GM21367 (cell line): ENCODE data around the gene PXN.
"Not testable (repeated sequence)": the region's sequence is repeated elsewhere in the genome, so short reads cannot be mapped to it uniquely, and the experiment has no call there.

Source experiments
- ATAC-seq: cut with Tn5 transposase; IDR thresholded peaks from one replicate; pipeline ENCODE4 v1.9.1; 2021; ENCODE audit not compliant: unreplicated experiment

The PXN gene

GRCh38 chr12:120211904-120212283 is 53.6 kb downstream of the PXN start:
- no peak for ATAC-seq

DNA sequence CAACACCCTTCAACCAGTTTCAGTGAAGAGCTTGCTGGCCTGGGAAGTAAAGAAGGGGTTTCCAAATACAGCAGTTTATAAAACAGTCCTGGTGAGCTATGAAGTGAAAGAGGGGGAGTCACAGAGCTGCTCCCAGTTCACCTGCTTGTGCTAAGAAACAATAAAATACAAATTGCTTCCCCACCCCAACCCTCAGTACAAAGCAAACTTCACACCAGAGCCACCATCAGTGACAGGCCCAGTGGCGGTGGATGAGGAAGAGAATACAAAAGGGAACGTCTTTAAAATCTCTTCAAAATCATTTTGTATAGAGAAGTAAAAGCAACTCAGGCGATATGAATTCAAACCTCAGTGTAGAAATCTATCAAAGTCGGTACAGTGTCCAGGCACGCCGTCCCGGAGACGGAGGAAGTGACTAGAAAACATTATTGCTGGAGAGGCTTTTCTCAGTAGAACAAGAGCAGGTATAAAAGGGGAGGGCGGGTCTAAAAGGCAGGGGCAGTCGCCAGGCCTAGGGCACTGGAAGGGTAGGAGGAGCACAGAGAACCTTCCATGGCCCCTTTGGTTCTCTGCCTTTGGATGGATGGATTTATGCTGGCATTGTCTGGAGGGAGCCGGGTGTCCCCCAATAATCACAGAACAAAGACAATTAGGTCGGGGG is 54.2 kb downstream of the PXN start:
- no peak for ATAC-seq

- ATAC-seq = no peak
Measured at GRCh38 chr12:120209851-120210250, 55.7 kb downstream of the PXN start.

GRCh38 chr12:120207227-120207626 is 58.3 kb downstream of the PXN start:
- ATAC-seq = no peak

DNA sequence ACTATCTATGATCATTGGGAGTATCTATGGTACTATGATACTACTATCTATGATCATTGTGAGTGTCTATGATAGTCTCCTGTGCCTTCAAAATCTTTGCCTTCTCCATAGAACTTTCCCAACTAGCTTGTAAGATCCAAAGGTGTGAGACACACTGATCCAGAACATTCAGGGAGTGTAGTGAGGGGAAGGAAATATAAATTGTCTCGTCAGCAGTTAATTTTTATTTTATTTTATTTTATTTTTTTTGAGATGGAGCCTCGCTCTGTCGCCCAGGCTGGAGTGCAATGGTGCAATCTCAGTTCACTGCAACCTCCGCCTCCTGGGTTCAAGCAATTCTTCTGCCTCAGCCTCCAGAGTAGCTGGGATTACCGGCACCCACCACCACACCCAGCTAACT is 58.7 kb downstream of the PXN start:
- not testable (repeated sequence) for ATAC-seq

DNA sequence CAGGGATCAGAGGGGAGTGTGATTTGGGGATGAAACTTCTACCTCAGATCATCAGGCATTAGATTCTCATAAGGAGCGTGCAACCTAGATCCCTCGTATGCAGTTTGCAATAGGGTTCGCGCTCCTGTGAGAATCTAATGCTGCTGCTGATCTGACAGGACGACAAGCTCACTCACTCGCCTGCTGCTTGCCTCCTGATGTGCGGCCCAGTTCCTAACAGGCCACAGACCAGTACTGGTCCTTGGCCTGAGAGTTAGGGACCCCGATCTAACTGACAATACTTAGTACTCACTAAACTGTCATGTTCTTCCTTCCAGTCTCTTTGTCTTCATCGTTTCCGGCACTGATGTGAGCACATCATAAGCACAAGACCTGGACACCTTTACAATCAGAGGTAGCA is 59.3 kb downstream of the PXN start:
- no peak for ATAC-seq

- no peak for ATAC-seq
Measured at GRCh38 chr12:120204171-120204570, 61.4 kb downstream of the PXN start.

- ATAC-seq = no peak
Measured at GRCh38 chr12:120200364-120200800, 65.1 kb downstream of the PXN start.

GRCh38 chr12:120199595-120200306 is 65.8 kb downstream of the PXN start:
- no peak for ATAC-seq

DNA sequence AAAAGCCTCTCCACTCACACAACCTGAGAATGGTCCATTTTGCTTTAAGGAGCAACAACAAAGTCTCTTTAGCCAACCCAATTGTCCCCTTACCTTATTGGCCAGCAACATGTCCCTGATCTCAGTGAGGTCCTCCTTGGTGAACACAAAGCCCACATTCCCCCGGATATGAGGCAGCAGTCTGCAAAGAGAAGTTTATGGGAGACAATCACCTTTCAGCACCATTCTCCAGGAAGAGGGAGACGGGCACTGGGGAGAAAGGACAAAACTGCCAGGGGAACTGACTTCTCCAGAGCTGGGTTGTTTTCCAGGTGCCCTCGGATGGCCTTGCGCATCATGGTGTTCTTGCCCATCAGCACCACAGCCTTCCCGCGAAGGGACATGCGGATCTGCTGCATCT is 66.5 kb downstream of the PXN start:
- ATAC-seq = no peak

DNA sequence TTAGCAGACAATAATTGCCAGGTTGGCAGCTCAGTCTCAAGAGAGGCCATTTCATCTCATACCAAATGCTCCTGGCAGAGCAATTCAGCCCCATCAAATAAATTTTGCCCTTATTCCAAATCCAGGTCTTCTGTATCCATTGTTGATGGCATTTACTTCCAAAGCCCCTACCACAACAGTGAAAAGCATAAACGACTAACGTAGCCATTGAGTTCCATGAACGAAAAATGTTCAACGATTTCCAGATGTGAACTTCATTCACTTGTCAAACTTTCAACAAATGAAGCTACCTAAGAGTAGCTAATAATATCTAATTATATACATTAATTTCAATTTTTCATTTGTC is 68.0 kb downstream of the PXN start:
- no peak for ATAC-seq

GRCh38 chr12:120196817-120197541 is 68.6 kb downstream of the PXN start:
- not testable (repeated sequence) for ATAC-seq

GRCh38 chr12:120196363-120196762 is 69.2 kb downstream of the PXN start:
- ATAC-seq = no peak

DNA sequence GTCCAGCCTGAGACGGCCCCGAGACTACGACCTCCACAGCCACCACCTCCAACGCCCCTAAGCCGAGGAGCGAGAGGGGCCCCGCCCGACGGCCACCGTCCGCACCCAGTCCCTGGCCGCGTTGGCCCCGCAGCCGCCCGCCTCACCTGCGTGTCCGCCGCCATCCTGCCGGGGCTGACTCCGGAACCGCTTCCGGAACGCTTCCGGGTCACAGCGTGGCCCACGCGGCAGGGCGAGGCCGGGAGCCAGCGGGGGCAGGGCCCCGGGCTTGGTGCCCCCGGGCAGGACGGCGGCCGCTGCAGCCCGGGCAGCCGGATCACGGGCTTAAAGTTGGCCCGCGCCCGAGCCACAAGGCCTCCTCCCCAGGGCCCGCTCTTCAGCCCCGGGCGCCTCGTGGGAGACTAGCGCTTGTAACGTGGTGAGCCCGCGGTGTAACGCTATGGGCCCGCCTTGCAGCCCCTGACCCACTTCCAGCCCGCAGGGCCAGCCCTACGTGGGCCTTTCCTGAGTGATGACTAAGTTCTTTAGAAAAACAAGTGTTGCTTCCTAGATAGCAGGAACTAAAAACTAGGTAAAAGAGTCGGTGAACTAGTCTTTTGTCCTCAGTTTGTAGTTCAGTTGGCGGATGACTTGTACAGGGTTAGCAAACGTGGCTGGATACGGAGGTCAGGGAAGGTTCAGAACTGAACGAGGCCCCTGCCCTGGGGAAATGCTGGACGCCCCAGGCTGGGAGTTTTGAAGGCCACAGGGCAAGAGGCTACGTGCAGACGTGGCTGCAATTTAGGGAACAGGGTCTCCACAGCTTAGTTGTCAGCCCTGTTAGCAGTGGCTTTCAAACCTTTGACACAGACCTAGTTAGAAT is 70.8 kb downstream of the PXN start, which contains the start of gene GCN1:
Gene GCN1, minus strand, starts transcription at position 182 of the 862 bp plus-strand sequence. Its CDS starts 18 bp downstream, at position 164.
- ATAC-seq = peak; percentile 60

DNA sequence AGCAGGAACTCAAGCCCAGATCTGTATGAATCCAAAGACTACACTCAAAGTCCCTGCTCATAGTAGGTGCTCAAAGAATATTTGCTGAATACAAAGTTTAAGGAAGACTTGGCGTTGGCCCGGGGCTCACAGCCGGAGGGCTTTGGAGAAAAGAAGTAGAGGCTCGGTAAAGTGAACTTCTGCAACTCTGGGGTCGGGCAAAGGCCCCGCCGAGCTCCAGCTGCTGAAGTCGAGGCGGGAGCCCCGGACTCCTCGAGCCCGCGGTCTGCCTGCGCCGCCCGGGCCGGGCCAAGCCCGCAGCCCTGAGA is 71.3 kb downstream of the PXN start:
- peak; percentile 22 for ATAC-seq

- not testable (repeated sequence) for ATAC-seq
Measured at GRCh38 chr12:120193286-120193685, 72.2 kb downstream of the PXN start.

GRCh38 chr12:120190985-120191480 is 74.5 kb downstream of the PXN start:
- ATAC-seq = no peak

DNA sequence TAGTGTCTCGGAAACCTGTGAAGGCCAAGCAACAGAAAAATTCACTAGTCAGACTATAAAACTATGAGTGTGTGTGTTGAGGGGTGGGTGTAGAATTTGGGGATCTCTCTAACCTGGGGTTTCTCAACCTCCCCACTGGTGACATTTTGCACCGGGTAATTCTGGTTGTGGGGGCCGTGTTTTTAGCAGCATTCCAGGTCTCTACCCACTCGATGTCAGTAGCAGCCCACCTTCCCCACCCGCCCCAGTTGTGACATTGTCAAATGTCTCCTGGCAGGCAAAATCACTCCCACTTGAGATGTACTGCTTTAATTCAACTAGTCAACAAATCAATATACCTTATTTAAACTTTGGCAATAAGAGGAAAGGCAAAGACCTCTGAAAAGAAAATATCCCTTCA is 75.1 kb downstream of the PXN start:
- ATAC-seq = no peak

GRCh38 chr12:120186654-120187053 is 78.9 kb downstream of the PXN start:
- no peak for ATAC-seq

GRCh38 chr12:120183211-120183631 is 82.3 kb downstream of the PXN start:
- no peak for ATAC-seq
